Tibial nerve (tissue), 4 donors: Measurements from ENCODE around the gene ZNF556. TPM values are rescaled to one million over a fixed set of nuclear protein-coding genes. Genes with fewer than 3 reads are reported as not detected.

ENCODE experiments used
- DNase-seq, 2 donors: peaks; one replicate each; pipeline ENCODE4 v3.0.0-alpha.2; 2019; ENCODE audit warnings: low spot score in 2 of 2
- H3K27ac ChIP-seq, 4 donors: fragments of 200-600 bp; sonication (generic) in 3 of 4; one replicate each; pipeline ENCODE4 v1.5.1; 2017 to 2019; ENCODE audit warnings: mild to moderate bottlenecking in 1 of 4
- H3K27me3 ChIP-seq, 2 donors: fragments of 200-600 bp; sonication (generic) in 1 of 2; one replicate each; pipeline versions ENCODE4 v1.5.1 to v1.6.0; 2017 to 2019
- H3K36me3 ChIP-seq, 3 donors: fragments of 200-600 bp; sonication (generic); one replicate each; pipeline ENCODE4 v1.5.1; 2018 to 2019
- H3K4me1 ChIP-seq, 4 donors: fragments of 200-600 bp; sonication (generic) in 3 of 4; one replicate each; pipeline ENCODE4 v1.5.1; 2017 to 2019
- H3K4me3 ChIP-seq, 4 donors: fragments of 200-600 bp; sonication (generic) in 3 of 4; one replicate each; pipeline ENCODE4 v1.5.1; 2017 to 2019; ENCODE audit warnings: mild to moderate bottlenecking in 1 of 4, moderate library complexity in 1 of 4
- H3K9me3 ChIP-seq, 4 donors: fragments of 200-600 bp; sonication (generic) in 3 of 4; one replicate each; pipeline ENCODE4 v1.5.1; 2017 to 2019
- CTCF ChIP-seq, 5 experiments: fragments of 200-600 bp in 3 of 5; fragments of 450-650 bp in 2 of 5; sonication (generic) in 3 of 5; IDR thresholded peaks; one replicate each; pipeline ENCODE4 v1.5.1; 2016 to 2019; ENCODE audit warnings: antibody characterized with exemption in 5 of 5, mild to moderate bottlenecking in 3 of 5, moderate library complexity in 2 of 5
- EP300 ChIP-seq, 2 donors: sonication (generic); formaldehyde crosslinking; IDR thresholded peaks; one replicate each; pipeline ENCODE4 v1.6.1; 2017; ENCODE audit warnings: antibody characterized with exemption in 2 of 2, mild to moderate bottlenecking in 1 of 2
- POLR2A ChIP-seq, 2 donors: fragments of 450-650 bp; IDR thresholded peaks; one replicate each; pipeline ENCODE4 v1.6.1; 2017; ENCODE audit warnings: antibody characterized with exemption in 2 of 2, mild to moderate bottlenecking in 2 of 2, moderate library complexity in 2 of 2
- WGBS, 2 donors: methylation state at CpG; one replicate each; pipeline ENCODE4 v1.1.5; 2018; 5-methylcytosine and 5-hydroxymethylcytosine counted together
- total RNA-seq, 4 donors: library from RNA; depleted of rRNA; stranded (reverse); fragments of >200 nt; gene quantifications; one replicate each; pipeline ENCODE4 v1.1.0, GENCODE V29; 2016

Gene ZNF556
- total RNA-seq, 4 donors from 2014 or later: under 0.01 to 1.3 (median 0.59) TPM

- H3K9me3 ChIP-seq: peaks cover 0 to 100% (median 45%) of the 10 kb centered on the region in 4 donors
- H3K27ac ChIP-seq: no peak overlapping the region
- TF ChIP-seq POLR2A (IDR thresholded peaks at IDR 0.05) (no peak), EP300 (IDR thresholded peaks at IDR 0.05) (no peak), CTCF (IDR thresholded peaks at IDR 0.05) (no peak)
- no peak for DNase-seq
- no peaks in the 10 kb centered on the region for H3K27me3 ChIP-seq
- WGBS, 2 donors: 97 to 98% methylated on average over 3 of the region's 3 CpGs
- H3K36me3 ChIP-seq: peaks cover 21 to 96% (median 30%) of the 10 kb centered on the region in 3 donors
- no peak overlapping the region for H3K4me3 ChIP-seq
- H3K4me1 ChIP-seq: no peaks in the 10 kb centered on the region
Measured at GRCh38 chr19:2854849-2855248, 12.3 kb upstream of the ZNF556 start.

- Histone ChIP-seq H3K4me1 (no peaks in the 10 kb centered on the region), H3K9me3 (peaks cover 0 to 95% (median 37%) of the 10 kb centered on the region in 4 donors), H3K4me3 (no peak overlapping the region), H3K36me3 (peaks cover 16 to 79% (median 20%) of the 10 kb centered on the region in 3 donors), H3K27ac (no peak overlapping the region), H3K27me3 (no peaks in the 10 kb centered on the region)
- TF ChIP-seq EP300 (IDR thresholded peaks at IDR 0.05): no peak
- DNase-seq: no peak
- 94 to 97% methylated on average over 5 of the region's 5 CpGs for WGBS, 2 donors
Measured at GRCh38 chr19:2856457-2857050, 10.6 kb upstream of the ZNF556 start.

- TF ChIP-seq CTCF (IDR thresholded peaks at IDR 0.05): no peak
- no peak for TF ChIP-seq EP300 (IDR thresholded peaks at IDR 0.05)
- TF ChIP-seq POLR2A (IDR thresholded peaks at IDR 0.05): no peak
- no peaks in the 10 kb centered on the region for H3K4me1 ChIP-seq
- 74 to 77% methylated on average over 27 of the region's 27 CpGs for WGBS, 2 donors
- no peaks in the 10 kb centered on the region for H3K27me3 ChIP-seq
- DNase-seq: no peak
- H3K4me3 ChIP-seq: no peak overlapping the region
- H3K9me3 ChIP-seq: peaks cover 0 to 84% (median 20%) of the 10 kb centered on the region in 4 donors
- no peak overlapping the region for H3K27ac ChIP-seq
- H3K36me3 ChIP-seq: peaks cover 0 to 56% (median 0%) of the 10 kb centered on the region in 3 donors
Measured at GRCh38 chr19:2858864-2859263, 8.3 kb upstream of the ZNF556 start.

GRCh38 chr19:2863816-2864215, 3.3 kb upstream of the ZNF556 start:
- no peak for DNase-seq
- Histone ChIP-seq H3K27me3 (no peaks in the 10 kb centered on the region), H3K4me3 (no peak overlapping the region), H3K27ac (no peak overlapping the region), H3K36me3 (peaks cover 0 to 8% (median 0%) of the 10 kb centered on the region in 3 donors), H3K9me3 (peaks cover 0 to 35% (median 0%) of the 10 kb centered on the region in 4 donors), H3K4me1 (peaks cover 0 to 5% (median 0%) of the 10 kb centered on the region in 4 donors)
- TF ChIP-seq POLR2A (IDR thresholded peaks at IDR 0.05): no peak
- no peak for TF ChIP-seq CTCF (IDR thresholded peaks at IDR 0.05)
- TF ChIP-seq EP300 (IDR thresholded peaks at IDR 0.05): no peak
- 74 to 81% methylated on average over 10 of the region's 10 CpGs for WGBS, 2 donors

- no peak for DNase-seq
- H3K36me3 ChIP-seq: no peaks in the 10 kb centered on the region
- WGBS, 2 donors: 52 to 62% methylated on average over 12 of the region's 12 CpGs
- no peak overlapping the region for H3K4me3 ChIP-seq
- TF ChIP-seq EP300 (IDR thresholded peaks at IDR 0.05) (no peak), POLR2A (IDR thresholded peaks at IDR 0.05) (no peak), CTCF (IDR thresholded peaks at IDR 0.05) (no peak)
- no peaks in the 10 kb centered on the region for H3K27me3 ChIP-seq
- H3K9me3 ChIP-seq: peaks cover 0 to 18% (median 0%) of the 10 kb centered on the region in 4 donors
- H3K4me1 ChIP-seq: peaks cover 0 to 5% (median 0%) of the 10 kb centered on the region in 4 donors
- H3K27ac ChIP-seq: no peak overlapping the region
Measured at GRCh38 chr19:2865334-2866100, 1.6 kb upstream of the ZNF556 start.
